ENCODE measurements around the gene ARRB1. TPM values are rescaled to one million over a fixed set of nuclear protein-coding genes. Genes with fewer than 3 reads are reported as not detected.

ARRB1 gene
- total and polyA plus RNA-seq, 10 of the 15 experiments (the other 5 are each of a cell fraction or from before 2014, with no cell fraction given): 0.39 to 12.9 (median 1.7) TPM

GRCh38 chr11:75277211-75277805 is 74.2 kb downstream of the ARRB1 start (continued):
- TF ChIP-seq ELK1 (IDR thresholded peaks at IDR 0.05; ENCODE audit: low read depth, low read length) (no peak), ETV6 (conservative IDR thresholded peaks at IDR 0.05 in 1 of 2, IDR thresholded peaks at IDR 0.05 in 1 of 2; ENCODE audit: borderline replicate concordance in 1 of 2, low read depth in 1 of 2) (no peak), CHD1 (IDR thresholded peaks at IDR 0.05; ENCODE audit: low read depth, low read length) (no peak), NFYB (IDR thresholded peaks at IDR 0.05; ENCODE audit: insufficient read depth, low read depth, low read length) (no peak), HDGF (IDR thresholded peaks at IDR 0.05) (no peak), MXI1 (IDR thresholded peaks at IDR 0.05; ENCODE audit: low read depth, low read length) (no peak), RCOR1 (conservative IDR thresholded peaks at IDR 0.05; ENCODE audit: low read depth, low read length) (no peak), BCLAF1 (IDR thresholded peaks at IDR 0.05) (no peak)

Measured in GM12878 (cell line).